SK-N-SH treated with all-trans-retinoic acid at 6 μM for 48 hours (cell line): ENCODE data around the gene EDEM1.

Experiments
- ATAC-seq: fragments of 200-7000 bp; cut with Tn5 transposase; 3 replicates; pipeline ENCODE4 v1.9.1; 2020; ENCODE audit warnings: mild to moderate bottlenecking, moderate library complexity
- ARNTL ChIP-seq: fragments of 450-650 bp; formaldehyde crosslinking; IDR thresholded peaks from 2 replicates; pipeline ENCODE4 v1.5.0; 2020; ENCODE audit warnings: low read depth, mild to moderate bottlenecking, moderate library complexity, borderline replicate concordance
- BACH2 ChIP-seq: fragments of 250-450 bp; sonication (Bioruptor Pico); IDR thresholded peaks from 2 replicates; pipeline ENCODE4 v1.9.0; 2021; ENCODE audit warnings: mild to moderate bottlenecking, borderline replicate concordance
- CSDC2 ChIP-seq: fragments of 250-450 bp; sonication (Bioruptor Pico); IDR thresholded peaks from 2 replicates; pipeline ENCODE4 v1.5.0; 2020; ENCODE audit warnings: mild to moderate bottlenecking, moderate library complexity
- ESRRG ChIP-seq: fragments of 250-450 bp; sonication (Bioruptor Pico); IDR thresholded peaks from 2 replicates; pipeline ENCODE4 v1.6.1; 2021; ENCODE audit warnings: mild to moderate bottlenecking
- GLIS3 ChIP-seq: fragments of 250-450 bp; sonication (Bioruptor Pico); IDR thresholded peaks from 2 replicates; pipeline ENCODE4 v1.5.0; 2020; ENCODE audit warnings: mild to moderate bottlenecking, moderate library complexity
- ISL1 ChIP-seq: fragments of 250-450 bp; sonication (Bioruptor Pico); IDR thresholded peaks from 2 replicates; pipeline ENCODE4 v2.1.2; 2022; ENCODE audit warnings: mild to moderate bottlenecking, moderate library complexity
- OSR1 ChIP-seq: fragments of 250-450 bp; sonication (Bioruptor Pico); IDR thresholded peaks from 2 replicates; pipeline ENCODE4 v1.8.0; 2022; ENCODE audit warnings: moderate library complexity, mild to moderate bottlenecking, inconsistent platforms
- PATZ1 ChIP-seq: fragments of 250-450 bp; sonication (Bioruptor Pico); IDR thresholded peaks from 2 replicates; pipeline ENCODE4 v1.8.0; 2020; ENCODE audit warnings: mild to moderate bottlenecking, moderate library complexity, borderline replicate concordance
- POU6F1 ChIP-seq: fragments of 250-450 bp; sonication (Bioruptor Pico); IDR thresholded peaks from 2 replicates; pipeline ENCODE4 v1.8.0; 2021; ENCODE audit warnings: low read depth, mild to moderate bottlenecking, moderate library complexity, borderline replicate concordance
- PPARA ChIP-seq: fragments of 250-450 bp; sonication (Bioruptor Pico); IDR thresholded peaks from 2 replicates; pipeline ENCODE4 v1.5.0; 2020; ENCODE audit warnings: mild to moderate bottlenecking, borderline replicate concordance
- RARB ChIP-seq: fragments of 250-450 bp; sonication (Bioruptor Pico); IDR thresholded peaks from 2 replicates; pipeline ENCODE4 v1.8.0; 2021; ENCODE audit warnings: mild to moderate bottlenecking, moderate library complexity
- SNAI2 ChIP-seq: fragments of 250-450 bp; sonication (Bioruptor Pico); IDR thresholded peaks from 2 replicates; pipeline ENCODE4 v1.5.0; 2020; ENCODE audit warnings: mild to moderate bottlenecking, moderate library complexity
- TOX ChIP-seq: fragments of 250-450 bp; sonication (Bioruptor Pico); IDR thresholded peaks from 2 replicates; pipeline ENCODE4 v1.8.0; 2021; ENCODE audit warnings: mild to moderate bottlenecking, moderate library complexity, borderline replicate concordance
- TSHZ2 ChIP-seq: fragments of 250-450 bp; sonication (Bioruptor Pico); IDR thresholded peaks from 2 replicates; pipeline ENCODE4 v1.5.0; 2020; ENCODE audit warnings: mild to moderate bottlenecking, moderate library complexity
- ZC3H10 ChIP-seq: fragments of 250-450 bp; sonication (Bioruptor Pico); IDR thresholded peaks from 2 replicates; pipeline ENCODE4 v1.5.1; 2021; ENCODE audit warnings: mild to moderate bottlenecking, moderate library complexity
- ZFP3 ChIP-seq: fragments of 250-450 bp; sonication (Bioruptor Pico); IDR thresholded peaks from 2 replicates; pipeline ENCODE4 v1.5.0; 2020; ENCODE audit warnings: mild to moderate bottlenecking, moderate library complexity
- ZFP30 ChIP-seq: fragments of 450-650 bp; formaldehyde crosslinking; IDR thresholded peaks from 2 replicates; pipeline ENCODE4 v1.5.0; 2022; ENCODE audit warnings: mild to moderate bottlenecking, moderate library complexity
- ZNF565 ChIP-seq: fragments of 450-650 bp; formaldehyde crosslinking; conservative IDR thresholded peaks from 2 replicates; pipeline ENCODE4 v1.5.0; 2020; ENCODE audit warnings: low read depth, mild to moderate bottlenecking, moderate library complexity
- ZNF70 ChIP-seq: fragments of 450-650 bp; formaldehyde crosslinking; IDR thresholded peaks from 2 replicates; pipeline ENCODE4 v1.5.0; 2020; ENCODE audit warnings: mild to moderate bottlenecking, moderate library complexity
- ZNF8 ChIP-seq: fragments of 450-650 bp; formaldehyde crosslinking; IDR thresholded peaks from 2 replicates; pipeline ENCODE4 v1.5.0; 2020; ENCODE audit warnings: mild to moderate bottlenecking, moderate library complexity
- TF ChIP-seq, protein P1 (sequence below): fragments of 250-450 bp; sonication (Bioruptor Pico); IDR thresholded peaks from 2 replicates; pipeline ENCODE4 v1.5.1; 2020; ENCODE audit warnings: low read depth, mild to moderate bottlenecking, moderate library complexity

Gene EDEM1

DNA sequence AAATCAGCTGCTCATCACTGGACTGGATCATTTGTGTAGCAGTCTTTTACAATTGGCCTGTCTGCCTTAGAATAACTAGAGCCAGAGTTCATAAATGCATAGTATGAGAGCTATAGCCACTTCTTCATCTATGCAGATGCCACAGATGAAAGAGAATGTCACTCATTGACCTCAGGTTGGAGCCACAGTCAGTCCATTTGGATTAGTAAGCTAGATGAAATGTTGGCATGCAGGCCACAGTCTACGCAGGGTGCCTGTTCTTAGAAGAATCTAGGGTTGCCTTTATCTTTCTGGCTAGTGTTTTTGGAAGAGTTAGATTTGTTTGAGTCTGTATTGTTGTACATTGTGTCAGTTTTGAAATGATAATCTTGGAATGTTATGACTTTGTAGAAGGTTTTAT lies 25.4 kb upstream of the EDEM1 start:
- TF ChIP-seq BACH2 (CRISPR knock-in tag), result no peak
- TF ChIP-seq SNAI2 (CRISPR knock-in tag), result no peak
- no peak for TF ChIP-seq GLIS3 (CRISPR knock-in tag)
- no peak for TF ChIP-seq RARB
- peak; percentile 56 for TF ChIP-seq ISL1
- peak; percentile 91 for ATAC-seq

- no peak for TF ChIP-seq ZNF565 (CRISPR knock-in tag)
- TF ChIP-seq, protein P1, sequence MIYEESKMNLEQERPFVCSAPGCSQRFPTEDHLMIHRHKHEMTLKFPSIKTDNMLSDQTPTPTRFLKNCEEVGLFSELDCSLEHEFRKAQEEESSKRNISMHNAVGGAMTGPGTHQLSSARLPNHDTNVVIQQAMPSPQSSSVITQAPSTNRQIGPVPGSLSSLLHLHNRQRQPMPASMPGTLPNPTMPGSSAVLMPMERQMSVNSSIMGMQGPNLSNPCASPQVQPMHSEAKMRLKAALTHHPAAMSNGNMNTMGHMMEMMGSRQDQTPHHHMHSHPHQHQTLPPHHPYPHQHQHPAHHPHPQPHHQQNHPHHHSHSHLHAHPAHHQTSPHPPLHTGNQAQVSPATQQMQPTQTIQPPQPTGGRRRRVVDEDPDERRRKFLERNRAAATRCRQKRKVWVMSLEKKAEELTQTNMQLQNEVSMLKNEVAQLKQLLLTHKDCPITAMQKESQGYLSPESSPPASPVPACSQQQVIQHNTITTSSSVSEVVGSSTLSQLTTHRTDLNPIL (CRISPR knock-in tag), result no peak
- ATAC-seq, result no peak
Observed at GRCh38 chr3:5165698-5166097, 21.8 kb upstream of the EDEM1 start.

DNA sequence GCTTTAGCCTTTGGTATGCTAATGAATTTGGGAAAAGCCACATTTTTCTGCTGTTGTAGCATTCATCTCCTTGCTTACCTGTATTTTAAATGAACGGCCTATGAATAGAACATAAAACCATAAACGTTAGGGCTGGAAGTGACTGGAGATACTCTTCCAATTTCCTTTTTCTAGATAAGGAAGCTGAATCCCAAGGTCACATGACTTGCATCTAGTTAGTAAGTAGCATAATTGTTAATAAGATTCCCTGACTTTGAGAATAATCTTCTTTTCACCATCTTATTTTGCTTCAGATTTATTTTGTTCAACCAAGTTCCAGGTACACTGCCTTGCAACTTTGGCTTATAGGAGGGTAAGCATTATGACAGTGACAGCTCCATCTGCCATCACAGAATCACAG lies 20.7 kb upstream of the EDEM1 start:
- no peak for ATAC-seq
- TF ChIP-seq POU6F1, result no peak
- TF ChIP-seq ZNF8 (CRISPR knock-in tag), result no peak
- no peak for TF ChIP-seq ESRRG
- no peak for TF ChIP-seq ZFP30 (CRISPR knock-in tag)
- TF ChIP-seq GLIS3 (CRISPR knock-in tag), result no peak
- no peak for TF ChIP-seq OSR1
- no peak for TF ChIP-seq CSDC2 (CRISPR knock-in tag)
- TF ChIP-seq ZC3H10 (CRISPR knock-in tag), result no peak
- TF ChIP-seq ARNTL (CRISPR knock-in tag), result no peak
- no peak for TF ChIP-seq ZNF70 (CRISPR knock-in tag)
- TF ChIP-seq RARB, result no peak
- TF ChIP-seq ZFP3 (CRISPR knock-in tag), result no peak
- no peak for TF ChIP-seq ZNF565 (CRISPR knock-in tag)
- no peak for TF ChIP-seq SNAI2 (CRISPR knock-in tag)

GRCh38 chr3:5168110-5168509 lies 19.4 kb upstream of the EDEM1 start:
- no peak for TF ChIP-seq BACH2 (CRISPR knock-in tag)
- TF ChIP-seq RARB, result no peak
- no peak for TF ChIP-seq ZNF565 (CRISPR knock-in tag)
- TF ChIP-seq OSR1, result no peak
- TF ChIP-seq ESRRG, result no peak
- TF ChIP-seq ZC3H10 (CRISPR knock-in tag), result no peak
- TF ChIP-seq ZNF8 (CRISPR knock-in tag), result no peak
- TF ChIP-seq POU6F1, result no peak
- no peak for TF ChIP-seq PPARA (CRISPR knock-in tag)
- no peak for TF ChIP-seq ISL1
- ATAC-seq, result no peak

GRCh38 chr3:5169807-5170206 lies 17.7 kb upstream of the EDEM1 start:
- no peak for ATAC-seq
- TF ChIP-seq ZC3H10 (CRISPR knock-in tag) (no peak), ZNF8 (CRISPR knock-in tag) (no peak), ZNF565 (CRISPR knock-in tag) (no peak), GLIS3 (CRISPR knock-in tag) (no peak), PPARA (CRISPR knock-in tag) (no peak), POU6F1 (no peak), TSHZ2 (CRISPR knock-in tag) (no peak), ZNF70 (CRISPR knock-in tag) (no peak), RARB (no peak), BACH2 (CRISPR knock-in tag) (no peak), SNAI2 (CRISPR knock-in tag) (no peak), ESRRG (no peak), TOX (no peak), ARNTL (CRISPR knock-in tag) (no peak), ZFP30 (CRISPR knock-in tag) (no peak), PATZ1 (CRISPR knock-in tag) (no peak)
